HG02885 (cell line): ENCODE measurements around the gene TEX52.
A peak's percentile ranks its signal among the peaks of the same experiment; 100 is the strongest.

Source experiments
- ATAC-seq: cut with Tn5 transposase; IDR thresholded peaks from one replicate; pipeline ENCODE4 v1.9.1; 2021; ENCODE audit warnings: mild to moderate bottlenecking; ENCODE audit not compliant: unreplicated experiment, poor library complexity

Gene TEX52

DNA sequence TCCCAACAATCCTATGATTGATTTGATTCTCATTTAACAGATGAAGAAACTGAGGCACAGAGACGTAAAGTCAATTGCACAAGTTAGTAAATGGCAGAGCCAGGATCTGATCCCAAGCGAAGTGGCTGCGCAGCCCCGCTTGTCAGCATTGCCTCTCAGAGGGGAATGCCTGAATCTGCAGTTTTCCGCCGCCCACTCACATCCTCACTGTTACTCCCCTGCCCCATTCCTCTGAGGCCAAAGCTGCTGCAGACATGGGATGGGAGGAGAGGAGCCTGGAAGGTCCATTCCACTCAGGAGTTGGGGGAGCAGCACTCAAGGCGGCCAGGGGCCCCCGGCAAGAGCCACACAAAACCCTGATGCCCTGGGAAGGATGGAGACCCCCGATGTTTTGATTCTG is 23.0 kb downstream of the TEX52 start:
- no peak for ATAC-seq

DNA sequence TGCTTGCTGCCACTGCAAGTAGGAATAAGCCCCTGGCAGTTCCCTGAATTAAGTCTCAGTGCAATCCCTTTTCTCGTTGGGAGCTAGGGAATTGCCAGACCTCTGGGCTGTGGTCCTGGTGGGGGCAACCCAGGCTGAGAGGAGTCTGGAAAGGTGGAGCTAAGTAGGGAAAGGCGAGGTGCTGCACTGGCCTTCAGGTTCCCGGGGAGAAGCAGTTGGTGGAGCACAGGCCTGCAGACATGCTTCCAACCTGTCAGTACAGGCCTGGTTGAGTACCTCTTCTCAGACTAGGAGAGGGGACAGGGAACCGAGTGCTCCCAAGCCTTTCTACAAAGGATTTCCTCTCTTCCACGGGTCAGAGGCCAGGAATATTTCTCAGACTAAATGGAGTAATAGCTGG is 23.5 kb downstream of the TEX52 start:
- ATAC-seq, result no peak

DNA sequence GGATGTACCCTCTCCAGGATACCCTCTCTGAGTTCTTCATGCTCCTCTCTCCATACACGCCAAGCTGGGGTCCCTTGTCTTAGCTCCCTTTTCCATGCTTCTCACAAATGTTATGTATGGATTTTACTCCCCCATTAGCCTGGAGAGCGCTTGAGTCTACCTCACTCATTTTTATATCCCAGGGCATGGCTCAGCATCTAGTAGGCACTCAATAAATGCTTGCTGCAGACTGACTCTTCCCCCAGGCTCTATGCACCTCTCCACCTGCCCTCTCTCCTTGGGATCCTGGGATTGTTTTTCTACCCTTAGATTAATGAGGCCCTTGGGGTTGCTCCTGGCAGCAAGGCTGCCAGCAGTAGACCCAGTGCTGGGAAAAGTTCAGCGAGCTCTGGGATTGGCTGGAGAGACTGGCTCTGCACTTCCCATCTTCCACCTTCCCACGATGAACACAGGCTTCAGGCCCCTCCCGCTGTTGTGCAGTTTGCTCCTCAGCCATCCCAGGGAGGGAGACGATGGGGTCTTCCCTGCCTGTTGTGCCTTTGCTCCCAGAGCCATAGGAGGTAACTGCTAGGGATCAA is 24.2 kb downstream of the TEX52 start:
- ATAC-seq, result no peak

DNA sequence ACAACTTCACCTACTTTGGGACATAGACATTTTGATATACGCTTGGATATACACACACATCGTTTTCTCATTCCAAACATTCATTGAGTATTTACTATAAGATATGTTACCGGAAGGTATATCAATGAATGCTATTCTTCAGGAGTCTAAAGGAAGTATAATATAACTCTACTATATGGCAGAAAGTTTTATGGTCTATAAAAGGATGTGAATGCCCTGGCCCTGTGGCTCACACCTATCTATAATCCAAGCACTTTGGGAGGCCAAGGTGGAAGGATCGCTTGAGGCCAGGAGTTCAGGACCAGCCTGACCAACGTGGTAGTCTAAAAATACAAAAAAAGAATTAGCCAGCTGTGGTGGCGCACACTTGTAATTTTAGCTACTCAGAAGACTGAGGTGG is 27.6 kb downstream of the TEX52 start:
- no peak for ATAC-seq

DNA sequence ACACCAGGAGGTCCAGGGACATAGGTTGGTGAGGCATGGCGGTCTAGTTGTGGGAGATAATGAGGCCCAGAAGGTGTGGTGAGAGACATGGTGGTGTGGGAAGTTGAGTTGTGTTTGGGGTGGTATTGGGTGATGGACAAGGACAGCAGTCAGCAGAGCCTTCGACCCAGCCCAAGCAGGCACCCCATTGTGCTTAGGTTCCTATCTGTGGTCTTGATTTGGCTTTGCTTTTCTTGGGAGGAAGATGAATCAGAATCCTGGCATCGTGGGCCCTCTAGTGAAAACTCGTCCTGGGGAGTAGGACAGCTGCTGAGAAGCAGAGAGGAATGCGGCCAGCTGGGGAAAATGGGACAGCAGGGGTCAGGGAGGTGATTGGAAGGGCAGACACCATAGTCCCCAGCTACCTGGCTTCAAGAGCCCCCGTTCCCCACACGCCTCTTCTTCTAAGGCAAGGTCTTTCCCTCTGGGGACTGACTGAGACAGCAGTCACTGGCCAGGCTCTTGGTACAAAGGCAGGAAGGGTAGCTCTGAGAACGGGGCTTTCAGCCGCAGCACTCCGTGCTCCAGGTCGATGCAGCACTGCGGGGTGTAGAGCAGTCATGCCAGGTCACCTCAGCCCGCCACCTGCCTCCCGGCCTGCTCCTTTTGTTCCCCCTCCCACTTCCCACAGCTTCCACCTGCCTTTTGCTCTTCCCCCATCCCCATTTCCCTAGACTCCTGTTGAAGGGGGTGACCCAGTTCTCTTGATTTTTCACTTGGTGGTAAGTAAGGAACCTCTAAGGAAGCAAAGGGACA is 29.9 kb downstream of the TEX52 start:
- no peak for ATAC-seq

DNA sequence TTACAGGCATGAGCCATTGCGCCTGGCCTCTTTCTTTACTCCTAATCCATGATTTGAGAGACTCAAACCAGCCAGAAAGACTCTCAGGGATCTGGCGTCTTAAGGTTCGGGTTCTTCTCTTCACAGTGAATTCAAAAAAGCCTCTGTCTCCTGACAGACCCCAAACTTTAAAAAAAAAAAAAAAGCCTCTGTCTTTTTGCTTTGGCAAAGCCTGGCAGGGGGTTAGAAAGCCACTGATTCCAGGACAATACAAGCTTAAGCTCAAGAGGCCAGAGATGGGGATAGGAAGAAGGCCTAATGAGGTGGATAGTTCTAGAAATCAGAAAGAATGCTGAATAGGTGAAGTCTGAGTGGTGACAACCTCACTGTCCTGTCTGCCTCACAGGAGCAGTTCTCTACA is 30.8 kb downstream of the TEX52 start:
- no peak for ATAC-seq

DNA sequence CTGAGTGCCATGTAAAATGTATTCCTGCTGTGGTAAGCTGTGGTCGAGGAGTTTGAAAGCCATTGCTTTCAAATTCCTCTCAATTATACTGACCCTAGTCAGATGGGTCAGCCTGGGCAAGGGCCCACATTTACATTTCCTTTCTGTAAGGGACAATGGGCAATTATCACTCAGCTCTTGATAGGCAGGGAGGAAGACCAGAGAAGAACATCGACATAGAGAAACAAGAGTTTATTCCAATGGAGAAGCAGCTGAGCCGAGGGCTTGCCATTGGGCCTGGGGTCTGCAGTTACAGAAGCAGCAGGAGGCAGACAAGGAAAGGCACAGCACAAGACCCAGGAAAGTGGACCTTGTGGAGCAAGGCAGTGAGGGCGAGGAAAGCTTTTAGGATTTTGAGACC is 31.7 kb downstream of the TEX52 start:
- ATAC-seq, result no peak

DNA sequence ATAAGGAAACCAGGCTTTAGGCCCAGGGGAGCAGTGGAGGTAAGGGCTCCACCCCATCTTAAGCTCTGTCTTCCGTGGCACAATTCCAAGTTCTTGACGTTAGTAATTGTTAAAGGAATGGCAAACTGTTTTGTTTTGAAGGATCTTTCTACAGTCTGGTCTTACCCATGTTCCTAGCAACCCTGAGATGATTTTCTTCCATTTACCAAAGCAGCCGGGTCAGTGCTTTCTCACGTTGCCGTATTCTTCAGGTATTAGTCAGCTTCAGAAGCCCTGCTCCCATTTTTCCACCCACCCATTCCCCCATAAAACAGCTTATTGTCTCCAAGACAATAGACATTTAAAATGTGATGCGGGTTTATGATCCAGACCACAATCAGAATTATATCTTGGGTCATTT is 32.3 kb downstream of the TEX52 start:
- no peak for ATAC-seq

DNA sequence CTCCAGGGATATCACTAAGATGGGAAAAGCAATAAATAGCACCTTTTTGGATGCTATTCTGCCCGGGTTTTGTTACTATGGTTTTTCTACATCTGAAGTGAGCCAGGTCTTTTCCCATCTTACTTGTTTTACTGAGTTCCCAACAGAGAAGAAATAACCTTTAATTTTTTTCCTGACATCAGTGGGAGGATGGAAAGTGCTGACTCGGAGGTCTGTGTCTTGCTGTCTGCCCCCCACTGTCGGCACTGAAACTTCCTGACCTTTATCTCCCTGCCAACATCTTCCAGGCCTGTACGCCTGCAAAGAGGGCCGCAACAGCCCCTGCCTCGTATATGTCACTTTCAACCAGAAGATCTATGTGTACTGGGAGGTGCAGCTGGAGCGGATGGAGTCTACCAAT is 33.4 kb downstream of the TEX52 start:
- no peak for ATAC-seq

DNA sequence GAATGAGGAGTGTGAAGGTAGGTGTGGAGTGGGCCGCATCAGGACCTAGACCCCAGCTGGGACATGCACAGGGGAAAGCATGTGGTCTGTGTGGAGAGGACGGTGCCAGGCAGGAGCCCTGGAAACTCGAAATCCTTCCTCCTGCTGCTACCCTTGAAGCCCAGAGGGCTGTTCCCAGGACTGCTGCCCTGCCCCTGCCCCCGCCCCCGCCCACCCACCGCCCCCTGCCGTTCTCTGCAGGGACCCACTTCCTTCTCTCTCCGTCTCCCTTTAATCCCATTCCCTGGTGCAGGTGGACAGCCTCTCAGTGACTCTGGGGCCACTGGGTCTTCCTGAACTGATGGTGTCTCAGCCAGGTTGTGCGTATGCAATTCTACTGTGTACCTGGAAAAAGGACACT is 36.4 kb downstream of the TEX52 start:
- ATAC-seq, result no peak

DNA sequence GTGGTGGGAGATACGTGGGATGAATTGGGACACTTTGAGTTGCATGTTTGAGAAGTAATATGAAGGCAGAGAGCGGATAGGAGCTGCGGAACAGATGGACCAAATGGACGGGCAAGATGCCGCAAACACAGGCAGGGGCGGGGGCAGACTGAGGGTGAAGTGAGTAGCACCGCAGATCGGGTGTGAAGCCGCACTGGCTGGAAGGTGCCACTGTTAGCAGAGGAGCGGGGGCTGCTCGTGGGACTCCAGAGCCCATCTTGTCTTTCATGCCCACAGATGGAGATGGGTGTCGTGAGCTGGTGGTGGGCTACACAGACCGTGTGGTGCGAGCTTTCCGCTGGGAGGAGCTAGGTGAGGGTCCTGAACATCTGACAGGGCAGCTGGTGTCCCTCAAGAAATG is 37.0 kb downstream of the TEX52 start:
- ATAC-seq, result no peak

DNA sequence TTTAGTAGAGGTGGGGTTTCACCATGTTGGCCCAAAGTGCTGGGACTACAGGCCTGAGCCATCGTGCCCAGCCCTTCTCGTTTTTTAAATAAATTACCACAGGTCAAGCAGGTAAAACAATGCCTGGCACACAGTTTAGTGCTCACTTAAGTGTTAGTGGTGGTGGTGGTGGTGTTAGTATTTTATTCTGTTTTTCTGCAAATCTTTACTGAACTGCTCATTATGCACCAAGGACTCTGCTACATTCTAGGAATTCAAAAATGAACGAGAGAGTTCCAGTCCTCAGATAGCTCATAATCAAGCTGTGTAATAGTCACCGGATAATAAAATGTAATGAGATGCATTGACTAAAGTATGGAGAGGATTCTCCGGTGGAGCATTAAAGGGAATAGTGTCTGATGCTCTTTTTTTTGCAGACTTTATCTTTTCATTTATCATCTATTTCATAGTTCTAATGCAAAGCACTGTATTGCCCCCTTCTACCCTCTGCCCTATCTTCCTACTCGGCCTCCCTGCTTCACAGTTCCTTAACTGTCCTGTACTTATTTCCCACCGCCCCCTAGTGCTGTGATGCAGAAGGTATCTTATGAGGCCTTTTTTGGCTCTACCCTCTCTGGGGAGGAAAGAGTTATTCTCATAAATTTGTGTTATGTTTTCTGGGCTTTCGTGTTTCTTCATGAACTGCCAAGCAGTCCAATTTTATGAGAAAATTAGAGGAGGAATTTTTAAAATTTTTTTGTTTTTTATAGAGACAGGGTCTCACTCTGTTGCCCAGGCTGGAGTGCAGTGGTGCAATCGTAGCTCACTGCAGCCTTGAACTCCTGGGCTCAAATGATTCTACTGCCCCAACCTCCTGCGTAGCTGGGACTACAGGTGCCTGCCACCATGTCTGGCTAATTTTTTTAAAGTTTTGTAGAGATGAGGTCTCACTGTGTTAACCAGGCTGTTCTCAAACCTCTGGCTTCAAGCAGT is 43.3 kb downstream of the TEX52 start:
- peak; percentile 46 for ATAC-seq

DNA sequence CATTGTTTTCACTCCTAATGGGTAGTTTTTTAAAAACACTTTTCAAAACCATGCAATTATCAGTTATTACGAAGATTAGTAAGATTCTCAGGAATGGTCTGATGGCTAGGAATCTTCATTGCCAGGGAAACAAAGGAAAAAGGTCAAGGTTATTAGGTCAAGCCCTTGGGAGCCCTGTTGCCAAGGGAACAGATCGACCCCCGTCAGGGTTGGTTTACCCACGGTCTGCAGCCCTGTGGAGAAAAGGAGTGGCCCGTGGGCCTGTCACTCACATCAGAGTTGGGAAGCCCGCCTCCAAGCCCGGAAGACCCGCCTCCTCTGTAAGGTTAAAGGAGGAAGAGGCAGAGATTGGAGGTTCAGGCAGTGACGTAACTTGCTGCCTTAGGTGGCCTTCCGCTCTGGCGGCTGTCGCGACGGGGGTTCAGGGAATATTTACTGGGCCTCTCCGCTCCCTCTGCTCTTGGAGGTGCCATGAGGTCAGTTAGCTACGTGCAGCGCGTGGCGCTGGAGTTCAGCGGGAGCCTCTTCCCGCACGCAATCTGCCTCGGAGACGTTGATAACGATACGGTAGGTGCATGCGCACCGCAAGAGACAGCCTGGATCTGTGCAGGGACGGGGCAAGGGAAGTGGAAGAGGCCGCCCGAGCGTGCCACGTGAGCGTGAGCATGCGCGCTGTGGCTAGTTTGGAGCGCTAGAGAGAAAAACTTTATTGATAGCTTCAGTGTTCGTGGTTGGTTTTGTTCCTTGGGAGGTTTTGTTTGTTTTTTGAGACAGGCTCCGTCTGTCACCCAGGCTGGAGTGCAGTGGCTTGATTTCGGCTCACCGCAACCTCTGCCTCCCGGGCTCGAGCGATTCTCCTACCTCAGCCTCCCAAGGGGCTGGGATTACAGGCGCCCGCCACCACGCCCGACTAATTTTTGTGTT is 44.3 kb downstream of the TEX52 start, which contains the start of gene ITFG2:
Gene ITFG2, plus strand, starts transcription at position 379 of the 924 bp plus-strand sequence. Its CDS starts 93 bp downstream, at position 472.
- ATAC-seq, result peak; percentile 95

DNA sequence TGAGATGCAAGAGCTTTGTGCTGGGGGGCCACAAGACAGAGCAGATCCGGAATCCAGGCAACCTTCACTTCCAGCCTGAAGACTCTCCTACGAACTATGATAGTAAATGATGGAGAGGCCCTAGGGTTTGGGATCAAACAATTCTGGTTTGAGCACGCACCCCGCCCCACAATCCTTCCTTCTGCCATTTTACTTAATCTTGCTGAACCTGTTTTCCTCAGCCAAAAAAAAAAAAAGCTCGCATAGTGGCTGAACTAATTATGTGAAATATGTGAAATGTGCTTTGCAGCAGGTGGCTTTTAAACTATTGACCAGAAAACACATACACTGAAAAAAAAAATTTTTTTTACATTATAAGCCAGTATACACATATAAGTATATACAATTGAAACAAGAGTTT is 45.0 kb downstream of the TEX52 start:
- ATAC-seq, result no peak

DNA sequence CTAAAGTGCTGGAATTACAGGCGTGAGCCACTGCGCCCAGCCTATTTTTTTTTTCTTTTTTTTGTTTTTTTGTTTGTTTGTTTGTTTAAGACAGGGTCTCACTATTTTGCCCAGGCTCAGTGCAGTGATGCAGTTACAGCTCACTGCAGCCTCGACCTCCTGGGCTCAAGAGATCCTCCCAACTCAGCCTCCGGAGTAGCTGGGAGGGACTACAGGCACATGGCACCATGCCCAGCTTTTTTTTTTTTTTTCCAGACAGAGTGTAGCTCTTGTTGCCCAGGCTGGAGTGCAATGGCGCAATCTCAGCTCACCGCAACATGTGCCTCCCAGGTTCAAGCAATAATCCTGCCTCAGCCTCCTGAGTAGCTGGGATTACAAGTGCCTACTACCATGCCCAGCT is 50.1 kb downstream of the TEX52 start:
- no peak for ATAC-seq

DNA sequence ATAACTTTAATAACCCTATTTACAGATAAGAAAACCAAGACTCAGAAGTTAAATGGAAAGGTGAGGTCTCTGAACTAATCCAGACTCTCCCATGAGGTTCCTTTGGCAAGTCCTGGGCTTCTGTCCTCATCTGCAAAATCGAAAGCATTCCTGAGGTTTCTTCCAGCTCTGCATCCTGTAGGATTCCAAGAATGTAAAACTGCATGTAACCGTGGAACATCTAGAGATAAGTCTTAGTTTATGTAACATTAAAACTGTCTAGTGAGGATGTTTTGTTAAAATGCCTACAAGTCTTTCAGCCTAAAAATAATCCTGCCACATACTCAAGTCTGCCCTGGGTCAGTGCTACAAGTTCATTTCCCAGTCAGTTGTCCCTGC is 51.7 kb downstream of the TEX52 start:
- no peak for ATAC-seq

DNA sequence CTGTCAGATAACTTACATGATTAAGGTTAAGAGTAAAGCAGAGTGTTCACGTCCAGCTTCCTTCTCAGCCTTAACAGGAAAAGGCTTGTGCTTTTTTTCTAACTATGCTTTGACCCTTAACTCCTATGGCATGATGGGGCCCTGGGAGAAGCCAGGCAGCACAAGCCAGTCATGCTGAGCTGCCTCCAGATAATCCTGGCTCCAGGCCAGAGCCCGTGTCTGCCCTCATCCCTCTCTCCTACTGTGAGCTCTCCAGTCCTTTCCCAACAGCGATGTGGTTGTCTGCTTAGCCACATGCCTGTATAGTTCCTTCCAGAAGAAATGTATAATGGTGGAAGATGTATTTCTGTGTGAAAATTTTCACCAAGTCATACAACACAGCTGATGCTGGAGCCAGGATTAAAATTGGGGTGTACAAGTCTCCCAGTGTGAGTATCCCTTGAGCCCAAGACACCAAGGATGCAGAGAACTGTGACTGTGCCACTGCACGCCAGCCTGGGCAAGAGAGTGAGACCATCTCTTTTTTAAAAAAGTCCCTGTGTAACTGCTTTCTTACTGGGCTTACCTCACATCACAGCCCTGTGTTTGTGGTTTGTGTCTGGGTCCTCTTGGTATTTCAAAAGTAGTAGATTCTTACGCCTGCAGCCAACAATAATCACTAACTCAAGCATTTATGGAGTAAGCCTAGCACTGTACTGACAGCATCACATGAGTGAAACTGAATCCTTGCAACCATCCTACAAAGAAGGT is 52.3 kb downstream of the TEX52 start:
- no peak for ATAC-seq

DNA sequence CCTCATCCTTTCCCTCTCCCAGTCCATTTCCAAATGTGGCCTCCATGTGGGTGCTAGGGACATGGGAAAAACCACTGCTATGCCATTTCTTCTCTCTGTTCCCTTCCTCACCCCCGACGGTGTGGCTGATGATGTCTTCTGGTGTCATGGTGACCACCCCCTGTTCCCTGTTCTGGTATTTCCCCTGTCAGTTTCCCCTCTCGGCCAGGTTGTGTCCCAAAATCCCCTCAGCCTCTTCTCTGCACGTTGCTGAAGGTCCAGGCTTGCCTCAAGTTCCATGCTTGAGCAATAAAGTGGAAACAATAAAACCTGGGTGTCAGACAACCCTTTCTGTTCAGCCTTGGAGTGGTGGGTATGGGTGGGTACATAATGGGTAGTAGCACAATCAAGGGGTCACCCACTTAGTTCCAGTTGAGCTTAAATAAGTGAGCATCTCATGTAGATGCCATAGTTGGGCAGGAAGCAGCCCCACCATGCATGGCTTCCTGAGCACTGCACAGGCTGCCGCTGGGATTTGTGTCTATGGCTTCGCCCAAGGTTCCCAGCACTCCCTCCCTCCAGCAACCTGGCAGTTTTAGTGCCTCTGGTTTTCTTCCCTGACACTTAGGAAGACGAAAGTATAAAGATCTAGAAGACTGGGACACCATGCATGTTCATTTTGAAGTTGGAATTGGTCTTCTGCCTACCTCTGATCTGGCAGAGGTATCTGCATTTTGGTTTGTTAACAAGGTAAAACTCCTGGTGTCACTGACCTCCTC is 53.0 kb downstream of the TEX52 start:
- no peak for ATAC-seq
